ENCODE measurements around the gene RHBDF1.

The RHBDF1 gene

GRCh38 chr16:72561-73548, at the start of gene RHBDF1:
TSS of gene RHBDF1 (minus strand) at chr16:72631. CDS start at chr16:65015, 7,616 bp downstream.
- DNase-seq, result no peak

GRCh38 chr16:120756-121155, 48.3 kb upstream of the RHBDF1 start:
- DNase-seq, result no peak

- DNase-seq, result no peak
Measured at GRCh38 chr16:119835-120491, 47.5 kb upstream of the RHBDF1 start.

GRCh38 chr16:119295-119694, 46.9 kb upstream of the RHBDF1 start:
- no peak for DNase-seq

GRCh38 chr16:118857-119256, 46.4 kb upstream of the RHBDF1 start:
- no peak for DNase-seq

- DNase-seq, result peak; percentile 71
Measured at GRCh38 chr16:117379-118365, 45.2 kb upstream of the RHBDF1 start.

- no peak for DNase-seq
Measured at GRCh38 chr16:116015-116414, 43.6 kb upstream of the RHBDF1 start.

- DNase-seq, result no peak
Measured at GRCh38 chr16:114327-114726, 41.9 kb upstream of the RHBDF1 start.

- DNase-seq, result no peak
Measured at GRCh38 chr16:112153-112840, 39.9 kb upstream of the RHBDF1 start.

- DNase-seq, result peak; percentile 42
Measured at GRCh38 chr16:106623-107324, 34.3 kb upstream of the RHBDF1 start.

GRCh38 chr16:105521-105920, 33.1 kb upstream of the RHBDF1 start:
- no peak for DNase-seq

GRCh38 chr16:104928-105327, 32.5 kb upstream of the RHBDF1 start:
- no peak for DNase-seq

GRCh38 chr16:104355-104754, 31.9 kb upstream of the RHBDF1 start:
- no peak for DNase-seq

- DNase-seq, result no peak
Measured at GRCh38 chr16:102060-102855, 29.8 kb upstream of the RHBDF1 start.

- DNase-seq, result no peak
Measured at GRCh38 chr16:101586-101985, 29.2 kb upstream of the RHBDF1 start.

GRCh38 chr16:100989-101388, 28.6 kb upstream of the RHBDF1 start:
- no peak for DNase-seq

GRCh38 chr16:97822-98221, 25.4 kb upstream of the RHBDF1 start:
- no peak for DNase-seq

GRCh38 chr16:96935-97381, 24.5 kb upstream of the RHBDF1 start:
- peak; percentile 87 for DNase-seq

GRCh38 chr16:94918-95265, 22.5 kb upstream of the RHBDF1 start:
- no peak for DNase-seq

- DNase-seq, result no peak
Measured at GRCh38 chr16:92431-93339, 20.3 kb upstream of the RHBDF1 start.

Data from activated naive CD4-positive, alpha-beta T cell treated with anti-CD3 and anti-CD28 coated beads, Interleukin-2, amount 50 U/mL, for 16 hours (primary cell).